ENCODE data around the gene BRSK2.

The BRSK2 gene

DNA sequence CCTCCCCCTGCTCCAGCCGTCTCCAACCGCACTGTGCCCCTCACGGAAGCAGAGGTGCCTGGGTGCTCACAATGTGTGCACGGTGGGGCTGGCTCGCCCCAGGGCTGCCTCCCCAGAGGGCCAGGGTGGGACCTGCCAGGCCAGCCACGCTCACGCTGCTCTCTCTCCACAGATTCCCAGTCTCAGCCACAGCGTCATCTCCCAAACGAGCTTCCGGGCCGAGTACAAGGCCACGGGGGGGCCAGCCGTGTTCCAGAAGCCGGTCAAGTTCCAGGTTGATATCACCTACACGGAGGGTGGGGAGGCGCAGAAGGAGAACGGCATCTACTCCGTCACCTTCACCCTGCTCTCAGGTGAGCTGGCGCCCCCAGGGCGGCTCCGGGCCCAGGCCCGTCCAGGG is 66.4 kb downstream of the BRSK2 start:
- H3K4me3 ChIP-seq (ENCODE audit: low read depth, low read length), result no peak overlapping the region
- no peak for TF ChIP-seq CTCF (IDR thresholded peaks at IDR 0.05; ENCODE audit: low read depth, low read length)
- no peak for DNase-seq (ENCODE audit: low read depth, low spot score)
- in situ Hi-C loops (cut with HindIII; ENCODE audit: low sequenced_read_pairs), result no loop called here

- no peak for TF ChIP-seq CTCF (IDR thresholded peaks at IDR 0.05; ENCODE audit: low read depth, low read length)
- DNase-seq (ENCODE audit: low read depth, low spot score), result no peak
- no peak overlapping the region for H3K4me3 ChIP-seq (ENCODE audit: low read depth, low read length)
- in situ Hi-C loops (cut with HindIII; ENCODE audit: low sequenced_read_pairs), result no loop called here
Observed at GRCh38 chr11:1456596-1457325, 67.0 kb downstream of the BRSK2 start.

- no peak overlapping the region for H3K4me3 ChIP-seq (ENCODE audit: low read depth, low read length)
- in situ Hi-C loops (cut with HindIII; ENCODE audit: low sequenced_read_pairs), result no loop called here
- DNase-seq (ENCODE audit: low read depth, low spot score), result no peak
- no peak for TF ChIP-seq CTCF (IDR thresholded peaks at IDR 0.05; ENCODE audit: low read depth, low read length)
Observed at GRCh38 chr11:1457326-1457680, 67.6 kb downstream of the BRSK2 start.

GRCh38 chr11:1457856-1458255 is 68.1 kb downstream of the BRSK2 start:
- TF ChIP-seq CTCF (IDR thresholded peaks at IDR 0.05; ENCODE audit: low read depth, low read length), result no peak
- in situ Hi-C loops (cut with HindIII; ENCODE audit: low sequenced_read_pairs), result no loop called here
- no peak overlapping the region for H3K4me3 ChIP-seq (ENCODE audit: low read depth, low read length)
- no peak for DNase-seq (ENCODE audit: low read depth, low spot score)

- no peak overlapping the region for H3K4me3 ChIP-seq (ENCODE audit: low read depth, low read length)
- in situ Hi-C loops (cut with HindIII; ENCODE audit: low sequenced_read_pairs), result no loop called here
- no peak for DNase-seq (ENCODE audit: low read depth, low spot score)
- TF ChIP-seq CTCF (IDR thresholded peaks at IDR 0.05; ENCODE audit: low read depth, low read length), result peak; percentile 22
Observed at GRCh38 chr11:1458340-1459218, 68.8 kb downstream of the BRSK2 start.

DNA sequence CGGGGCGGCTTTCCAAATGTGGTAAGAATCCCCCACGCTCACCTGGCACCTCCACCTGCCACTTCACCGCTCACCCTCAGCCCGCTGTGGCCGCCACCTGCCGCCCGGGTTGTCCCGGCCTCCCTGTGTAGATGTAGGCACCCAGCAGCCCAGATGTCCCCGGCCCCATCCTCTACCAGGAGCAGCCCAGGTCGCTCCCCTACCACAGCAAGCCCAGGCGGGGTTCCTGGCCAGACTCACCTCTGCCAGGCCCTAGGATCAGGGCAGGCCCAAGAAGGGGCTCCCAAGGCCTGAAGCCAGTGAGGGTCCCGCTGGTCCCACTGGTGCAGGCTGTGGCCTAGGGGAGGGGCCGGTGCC is 69.5 kb downstream of the BRSK2 start:
- in situ Hi-C loops (cut with HindIII; ENCODE audit: low sequenced_read_pairs), result no loop called here
- H3K4me3 ChIP-seq (ENCODE audit: low read depth, low read length), result no peak overlapping the region
- no peak for TF ChIP-seq CTCF (IDR thresholded peaks at IDR 0.05; ENCODE audit: low read depth, low read length)
- no peak for DNase-seq (ENCODE audit: low read depth, low spot score)
